NCI-H460 (cell line): ENCODE measurements around the gene DDR2. TPM values are rescaled to one million over a fixed set of nuclear protein-coding genes. Genes with fewer than 3 reads are reported as not detected.

Source experiments
- DNase-seq: peaks from one replicate; pipeline ENCODE4 v3.0.0-alpha.2; 2016; ENCODE audit warnings: low read depth; ENCODE audit errors: extremely low read depth
- total RNA-seq: library from RNA; depleted of rRNA; stranded (reverse); fragments of >200 nt; shearing (Covaris generic); gene quantifications from 2 replicates; pipeline ENCODE4 v1.2.3, GENCODE V29; 2014

The DDR2 gene
- total RNA-seq, 1 experiment from 2014 or later, result 0.77 TPM

GRCh38 chr1:162629077-162629627 is 3.1 kb upstream of the DDR2 start:
- no peak for DNase-seq

GRCh38 chr1:162629651-162630050 is 2.6 kb upstream of the DDR2 start:
- DNase-seq, result no peak

DNA sequence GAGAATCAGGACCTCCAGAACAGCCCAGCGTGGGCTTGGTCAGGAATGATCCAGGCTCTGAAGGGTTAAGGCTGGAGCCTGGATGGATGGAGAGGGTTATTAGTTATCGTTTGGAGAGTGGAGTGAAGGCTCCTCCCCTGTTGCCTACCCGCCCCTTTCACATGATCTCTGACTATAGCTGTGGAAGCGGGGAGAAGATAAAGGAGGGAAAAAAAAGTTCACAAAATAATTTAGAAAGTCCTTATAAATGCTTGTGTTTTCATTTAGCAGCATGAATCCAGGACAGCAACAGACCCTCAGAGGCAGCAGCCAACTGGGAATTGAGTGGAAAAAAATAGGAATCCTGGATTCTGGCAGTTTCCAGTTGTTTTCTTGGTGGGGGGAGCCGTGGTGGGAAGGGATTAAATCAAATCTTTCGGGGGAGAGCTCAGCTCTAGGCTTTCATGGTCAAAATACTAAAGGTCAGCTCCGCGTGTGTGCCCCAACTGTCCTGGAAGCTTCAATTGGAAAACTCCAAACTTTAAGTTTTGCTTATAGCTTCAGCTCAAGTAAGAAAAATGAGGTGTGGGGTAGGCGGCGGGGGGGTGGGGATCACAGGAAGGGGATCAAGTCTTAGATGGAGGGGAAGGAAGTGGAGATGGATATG is 595 bp upstream of the DDR2 start:
- DNase-seq, result no peak

- no peak for DNase-seq
These were observed 425 bp downstream of the DDR2 start for GRCh38 chr1:162632698-162633080.

- DNase-seq, result no peak
These were observed 958 bp downstream of the DDR2 start for GRCh38 chr1:162633081-162633762.

DNA sequence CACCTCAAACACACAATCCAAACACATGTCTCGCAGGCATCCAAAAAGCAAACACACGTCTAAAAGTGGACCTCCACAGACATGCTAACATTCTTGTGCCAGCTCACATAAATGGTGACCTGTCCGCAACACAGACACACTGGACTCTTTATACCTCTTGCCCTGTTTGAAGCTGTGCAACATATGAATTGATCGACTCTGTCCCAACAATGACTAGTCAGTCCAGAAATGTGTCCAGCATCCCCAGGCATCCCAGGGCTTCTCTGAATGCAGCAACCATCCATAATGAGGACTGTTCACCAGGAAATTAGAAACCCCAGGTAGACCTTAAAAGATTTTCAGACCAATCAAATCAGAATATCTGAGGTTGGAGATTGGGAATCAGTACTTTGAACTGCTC is 3.2 kb downstream of the DDR2 start:
- DNase-seq, result no peak

- DNase-seq, result no peak
These were observed 7.5 kb downstream of the DDR2 start for GRCh38 chr1:162639718-162640117.

- no peak for DNase-seq
These were observed 8.8 kb downstream of the DDR2 start for GRCh38 chr1:162641114-162641513.

GRCh38 chr1:162644986-162645314 is 12.7 kb downstream of the DDR2 start:
- DNase-seq, result no peak

DNA sequence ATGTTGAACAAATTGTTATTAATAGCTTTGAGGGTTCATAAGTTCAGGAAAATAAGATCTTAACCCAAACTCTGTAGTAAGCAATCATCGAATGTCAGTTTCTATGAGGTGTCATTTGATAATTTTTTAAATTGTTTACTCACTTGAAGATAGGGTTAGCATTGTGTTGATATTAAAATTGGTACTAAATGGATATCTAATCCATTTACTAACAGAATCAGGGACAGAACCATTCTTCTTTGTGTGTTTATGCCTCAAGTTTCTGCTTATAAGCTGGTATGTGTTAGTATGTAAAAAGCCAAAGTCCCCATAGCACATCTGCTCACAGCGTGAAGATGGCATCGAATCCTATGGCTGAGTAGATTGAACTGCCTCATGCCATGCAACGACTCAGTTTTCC is 13.4 kb downstream of the DDR2 start:
- DNase-seq, result no peak

GRCh38 chr1:162649583-162649982 is 17.3 kb downstream of the DDR2 start:
- DNase-seq, result no peak

DNA sequence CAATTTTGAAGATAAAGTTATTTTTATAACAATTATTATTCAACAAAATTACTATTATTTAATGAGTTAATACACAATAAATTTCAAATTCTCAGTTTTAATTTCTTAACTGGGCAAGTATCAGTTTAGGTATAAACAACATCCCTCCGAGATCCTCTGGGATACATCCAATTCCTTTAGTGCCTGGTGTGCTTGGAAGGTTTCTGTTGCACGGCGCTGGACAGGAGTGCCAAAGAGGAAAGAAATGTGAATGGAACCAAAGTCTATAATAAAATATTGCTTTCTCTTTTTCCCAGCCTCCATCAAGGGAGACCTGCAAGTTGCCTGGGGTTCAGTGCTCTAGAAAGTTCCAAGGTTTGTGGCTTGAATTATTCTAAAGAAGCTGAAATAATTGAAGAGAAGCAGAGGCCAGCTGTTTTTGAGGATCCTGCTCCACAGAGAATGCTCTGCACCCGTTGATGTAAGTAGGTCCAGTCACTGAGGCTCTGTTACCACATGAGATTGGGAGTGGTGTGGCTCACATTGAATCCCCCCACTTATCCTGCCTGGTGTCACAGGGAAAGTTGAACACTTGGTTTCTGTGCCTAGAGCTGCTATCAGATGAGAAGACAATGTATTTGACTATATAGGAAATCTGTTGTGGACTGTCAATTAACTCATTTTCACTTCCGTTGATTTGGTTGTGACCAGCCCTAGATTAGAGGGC is 22.8 kb downstream of the DDR2 start:
- DNase-seq, result no peak

DNA sequence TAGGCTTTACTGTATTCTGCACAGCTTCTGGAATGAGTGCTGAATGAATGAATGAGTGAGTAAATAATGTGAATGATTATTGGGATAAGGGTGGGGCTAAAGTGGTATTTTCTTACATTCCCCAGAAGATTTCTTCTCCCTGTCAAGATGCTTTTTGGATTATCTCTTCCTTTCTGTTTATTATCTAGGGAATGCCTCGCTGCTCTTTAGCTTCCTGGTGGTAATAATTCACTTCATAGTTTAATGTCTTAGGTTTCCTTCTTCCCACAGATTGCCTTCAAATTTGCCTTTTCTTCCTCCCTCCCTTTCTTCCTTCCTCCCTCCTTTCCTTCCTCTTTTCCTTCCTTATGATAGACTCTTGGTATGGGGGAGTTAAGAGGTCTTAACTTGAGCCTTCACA is 24.0 kb downstream of the DDR2 start:
- DNase-seq, result no peak

GRCh38 chr1:162660574-162660973 is 28.3 kb downstream of the DDR2 start:
- DNase-seq, result no peak

- no peak for DNase-seq
These were observed 29.1 kb downstream of the DDR2 start for GRCh38 chr1:162661336-162661735.

- no peak for DNase-seq
These were observed 29.7 kb downstream of the DDR2 start for GRCh38 chr1:162662013-162662412.

DNA sequence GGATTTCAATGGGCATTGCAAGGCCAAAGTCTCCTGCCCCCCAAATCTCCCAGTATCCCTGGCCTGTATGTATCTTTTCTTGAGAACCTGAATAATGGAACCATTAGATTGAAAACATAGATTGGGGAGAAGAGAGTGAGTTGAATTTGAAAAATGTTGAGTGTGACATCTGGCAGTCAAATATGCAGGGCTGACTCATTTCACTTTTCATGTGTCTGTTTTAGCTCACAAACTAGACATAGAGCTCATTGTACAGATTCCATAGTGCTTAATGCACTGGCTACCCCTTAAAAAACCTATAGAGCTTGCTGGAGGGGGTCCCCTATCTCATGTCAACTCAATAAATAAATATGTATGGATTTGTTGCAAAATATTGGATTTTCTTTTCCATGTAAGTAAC is 30.8 kb downstream of the DDR2 start:
- DNase-seq, result no peak

DNA sequence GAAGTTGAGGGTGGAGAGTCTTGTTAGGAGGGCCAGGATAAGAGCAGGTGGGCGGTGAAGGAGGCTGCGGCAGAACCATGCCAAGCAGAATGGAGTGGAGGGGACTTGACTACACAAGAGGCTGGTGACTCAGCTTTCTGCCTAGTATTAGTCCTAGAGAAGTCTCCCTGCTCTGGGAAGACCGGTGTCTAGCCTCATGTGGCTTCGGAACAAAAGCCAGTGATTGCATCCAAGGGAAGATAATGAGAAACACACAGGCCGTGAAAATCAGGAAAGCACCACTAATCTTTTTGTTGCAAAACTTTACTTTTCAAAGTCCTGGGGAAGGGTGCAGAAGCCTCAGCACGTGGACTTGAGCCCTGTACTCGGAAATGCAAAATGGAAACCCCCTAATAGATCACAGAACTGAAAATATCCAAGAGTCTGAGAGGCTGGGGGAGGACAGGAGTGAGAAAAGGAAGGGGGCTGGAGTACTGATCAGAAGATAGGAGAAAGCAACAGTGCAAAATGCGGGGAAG is 31.4 kb downstream of the DDR2 start:
- DNase-seq, result no peak

- DNase-seq, result no peak
These were observed 33.9 kb downstream of the DDR2 start for GRCh38 chr1:162666006-162666645.

- no peak for DNase-seq
These were observed 35.3 kb downstream of the DDR2 start for GRCh38 chr1:162667381-162668080.
